Ovary (tissue), 3 donors: ENCODE data around the gene NPIPA8.
"Not testable (repeated sequence)": the region's sequence is repeated elsewhere in the genome, so short reads cannot be mapped to it uniquely, and the experiment has no call there.

ENCODE experiments used
- CTCF ChIP-seq, 3 donors: fragments of 450-650 bp in 2 of 3; fragments of 200-600 bp in 1 of 3; IDR thresholded peaks; one replicate each; pipeline versions ENCODE4 v1.5.1 to v1.8.0; 2016 to 2022; ENCODE audit warnings: antibody characterized with exemption in 3 of 3, mild to moderate bottlenecking in 1 of 3
- POLR2A ChIP-seq: fragments of 450-650 bp; IDR thresholded peaks from one replicate; pipeline ENCODE4 v1.6.1; 2017; ENCODE audit warnings: antibody characterized with exemption, mild to moderate bottlenecking, moderate library complexity
- donor health status: DM: no; HTN: no; CAD: no.

GRCh38 chr16:18341417-18341960 is 5.0 kb upstream of the NPIPA8 start:
- not testable (repeated sequence) for TF ChIP-seq CTCF (IDR thresholded peaks at IDR 0.05); POLR2A
